HepG2 (cell line): ENCODE measurements around the gene GGT1. TPM values are rescaled to one million over a fixed set of nuclear protein-coding genes. Genes with fewer than 3 reads are reported as not detected.
A peak's percentile ranks its signal among the peaks of the same experiment; 100 is the strongest.

Source experiments
- BORCS8-MEF2B ChIP-seq: sonication (generic); formaldehyde crosslinking; IDR thresholded peaks from 2 replicates; pipeline ENCODE4 v1.8.0; 2022; ENCODE audit warnings: mild to moderate bottlenecking, missing genetic modification reagents
- CHD2 ChIP-seq: IDR thresholded peaks from 2 replicates; pipeline ENCODE4 v1.6.1; 2011; ENCODE audit warnings: low read depth, low read length, improper control_type of control experiment
- PRDM4 ChIP-seq: sonication (generic); formaldehyde crosslinking; IDR thresholded peaks from 2 replicates; pipeline ENCODE4 v1.9.0; 2021; ENCODE audit warnings: missing genetic modification reagents, borderline replicate concordance
- RARA ChIP-seq: IDR thresholded peaks from 2 replicates; pipeline ENCODE4 v1.6.1; 2016; ENCODE audit warnings: missing genetic modification reagents, missing compliant biosample characterization
- RCOR2 ChIP-seq: IDR thresholded peaks from 2 replicates; pipeline ENCODE4 v1.6.1; 2016; ENCODE audit warnings: missing biosample characterization, missing genetic modification reagents
- RFXANK ChIP-seq: IDR thresholded peaks from 2 replicates; pipeline ENCODE4 v1.6.1; 2016
- SRSF9 ChIP-seq: fragments of 200-400 bp; formaldehyde crosslinking; IDR thresholded peaks from 2 replicates; pipeline ENCODE4 v1.6.1; 2018; ENCODE audit warnings: borderline replicate concordance, mild to moderate bottlenecking, low read depth, low read length; ENCODE audit not compliant: insufficient read depth, poor library complexity, severe bottlenecking
- TCF7L2 ChIP-seq: IDR thresholded peaks from 2 replicates; pipeline ENCODE4 v1.6.1; 2011; ENCODE audit warnings: mild to moderate bottlenecking, low read depth, low read length, moderate library complexity
- ZNF318 ChIP-seq: sonication (generic); formaldehyde crosslinking; IDR thresholded peaks from 2 replicates; pipeline ENCODE4 v1.4.0; 2020; ENCODE audit warnings: mild to moderate bottlenecking, missing genetic modification reagents
- ZNF446 ChIP-seq: sonication (generic); formaldehyde crosslinking; IDR thresholded peaks from 2 replicates; pipeline ENCODE4 v1.5.0; 2020; ENCODE audit warnings: mild to moderate bottlenecking, missing genetic modification reagents
- ZNF577 ChIP-seq: sonication (generic); formaldehyde crosslinking; IDR thresholded peaks from 2 replicates; pipeline ENCODE4 v1.4.0; 2020; ENCODE audit warnings: mild to moderate bottlenecking, low read depth, missing genetic modification reagents, borderline replicate concordance
- polyA plus RNA-seq, 8 experiments: library from polyadenylated mRNA; depleted of rRNA in 3 of 8; stranded (reverse) in 7 of 8; unstranded in 1 of 8; fragments of >200 nt; fragmentation: Illumina TruSeq in 4 of 8; extraction: Trizol in 4 of 8; gene quantifications; 2 replicates each; pipeline versions ENCODE4 v1.2.1 to v1.2.3, GENCODE V29; 2011 to 2016; ENCODE audit warnings: low read depth in 4 of 8, missing spikeins in 1 of 8, mixed read lengths in 1 of 8; ENCODE audit not compliant: insufficient read depth in 1 of 8
- total RNA-seq, 5 experiments: library from RNA; depleted of rRNA; stranded (reverse); fragments of >200 nt; fragmentation: Illumina TruSeq; extraction: Trizol; gene quantifications; 2 replicates each; pipeline ENCODE4 v1.2.3, GENCODE V29; 2016; ENCODE audit warnings: low read depth in 1 of 5
- TF ChIP-seq, protein P1 (sequence below): sonication (generic); IDR thresholded peaks from 2 replicates; pipeline ENCODE4 v1.6.1; 2016; ENCODE audit warnings: low read depth, borderline replicate concordance
- TF ChIP-seq, protein P2 (sequence below): IDR thresholded peaks from 2 replicates; pipeline ENCODE4 v1.6.1; 2012; ENCODE audit warnings: inconsistent platforms
- TF ChIP-seq, protein P3 (sequence below): IDR thresholded peaks from 2 replicates; pipeline ENCODE4 v1.6.1; 2016

GGT1 gene
- total and polyA plus RNA-seq, 2 of the 13 experiments (the other 11 are each of a cell fraction or from before 2014, with no cell fraction given) = 29.9 to 103 TPM

DNA sequence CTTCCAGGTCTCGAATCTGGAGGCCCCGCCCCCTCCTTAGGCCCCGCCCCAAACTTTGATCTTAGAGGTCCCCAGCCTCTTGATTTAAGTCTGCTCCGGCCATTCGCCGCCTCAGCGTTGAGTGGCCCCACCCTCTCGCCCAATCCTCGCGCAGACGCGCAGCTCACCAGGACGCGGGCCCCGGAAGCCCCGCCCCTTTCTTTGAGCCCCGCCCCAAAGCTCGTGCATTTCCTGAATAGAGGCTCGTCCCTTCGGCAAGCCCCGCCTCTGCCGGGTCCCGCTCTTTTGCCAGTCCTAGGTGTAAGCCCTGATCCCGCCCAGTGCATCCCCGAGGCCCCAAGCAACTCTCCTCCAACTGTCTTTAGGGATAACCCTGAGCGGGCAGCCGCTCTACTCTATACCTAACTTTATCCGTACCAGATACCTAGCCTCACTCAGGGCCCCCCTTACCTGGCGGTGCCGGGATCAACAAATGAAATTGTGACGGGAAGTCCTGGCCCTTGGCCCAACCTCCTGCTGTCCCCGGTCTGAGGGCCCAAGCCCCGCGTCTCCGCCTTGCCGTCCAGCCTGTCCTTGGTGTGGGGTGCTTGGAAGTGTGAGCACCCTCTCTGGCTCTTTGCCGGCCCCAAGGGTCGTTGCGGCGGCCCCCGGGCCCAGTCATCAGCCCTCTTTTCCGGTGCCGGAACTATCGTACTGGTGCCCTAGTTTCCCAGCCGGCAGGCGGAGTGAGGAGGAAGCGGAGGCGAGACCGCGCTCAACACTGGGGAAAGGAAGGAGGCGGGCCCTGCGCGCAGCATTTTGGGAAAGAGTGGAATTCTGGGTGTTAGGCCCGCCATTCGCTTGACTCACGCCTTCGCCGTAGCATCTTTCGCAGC, 47.6 kb upstream of the GGT1 start, which contains the start of gene SNRPD3 (continued):
- 0 out of 2 replicates have a peak, but pooled peaks have one; percentile 26 for TF ChIP-seq ZNF318 (CRISPR knock-in tag)
- peak; percentile 68; the same call in 1 of the 2 replicates for TF ChIP-seq PRDM4 (CRISPR knock-in tag)
- peak; percentile 79; the same call in 1 of the 2 replicates for TF ChIP-seq ZNF446
- TF ChIP-seq SRSF9 = no peak
- TF ChIP-seq TCF7L2 = no peak
- TF ChIP-seq RARA = peak; percentile 34; the same call in 1 of the 2 replicates
- TF ChIP-seq, protein P1, sequence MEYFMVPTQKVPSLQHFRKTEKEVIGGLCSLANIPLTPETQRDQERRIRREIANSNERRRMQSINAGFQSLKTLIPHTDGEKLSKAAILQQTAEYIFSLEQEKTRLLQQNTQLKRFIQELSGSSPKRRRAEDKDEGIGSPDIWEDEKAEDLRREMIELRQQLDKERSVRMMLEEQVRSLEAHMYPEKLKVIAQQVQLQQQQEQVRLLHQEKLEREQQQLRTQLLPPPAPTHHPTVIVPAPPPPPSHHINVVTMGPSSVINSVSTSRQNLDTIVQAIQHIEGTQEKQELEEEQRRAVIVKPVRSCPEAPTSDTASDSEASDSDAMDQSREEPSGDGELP = 0 out of 2 replicates have a peak, but pooled peaks have one; percentile 31
- peak; percentile 90; the same call in 1 of the 2 replicates for TF ChIP-seq BORCS8-MEF2B (CRISPR knock-in tag)
- TF ChIP-seq RCOR2 (CRISPR knock-in tag) = 0 out of 2 replicates have a peak, but pooled peaks have one; percentile 24
- 0 out of 2 replicates have a peak, but pooled peaks have one; percentile 76 for TF ChIP-seq RFXANK
- no peak for TF ChIP-seq ZNF577 (CRISPR knock-in tag)
- TF ChIP-seq, protein P2, sequence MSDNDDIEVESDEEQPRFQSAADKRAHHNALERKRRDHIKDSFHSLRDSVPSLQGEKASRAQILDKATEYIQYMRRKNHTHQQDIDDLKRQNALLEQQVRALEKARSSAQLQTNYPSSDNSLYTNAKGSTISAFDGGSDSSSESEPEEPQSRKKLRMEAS = peak; percentile 87
- TF ChIP-seq, protein P3, sequence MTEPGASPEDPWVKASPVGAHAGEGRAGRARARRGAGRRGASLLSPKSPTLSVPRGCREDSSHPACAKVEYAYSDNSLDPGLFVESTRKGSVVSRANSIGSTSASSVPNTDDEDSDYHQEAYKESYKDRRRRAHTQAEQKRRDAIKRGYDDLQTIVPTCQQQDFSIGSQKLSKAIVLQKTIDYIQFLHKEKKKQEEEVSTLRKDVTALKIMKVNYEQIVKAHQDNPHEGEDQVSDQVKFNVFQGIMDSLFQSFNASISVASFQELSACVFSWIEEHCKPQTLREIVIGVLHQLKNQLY = peak; percentile 56; the same call in 1 of the 2 replicates
- TF ChIP-seq CHD2 = no peak; the same call in 1 of the 2 replicates
